Ovary (tissue), 9 donors: ENCODE results near the gene TSPAN4. TPM values are rescaled to one million over a fixed set of nuclear protein-coding genes. Genes with fewer than 3 reads are reported as not detected.

ENCODE experiments used
- DNase-seq, 5 donors: peaks; one replicate each; pipeline ENCODE4 v3.0.0-alpha.2; 2019 to 2020
- H3K27ac ChIP-seq, 2 donors: fragments of 200-600 bp; one replicate each; pipeline versions ENCODE4 v1.5.1 to v1.8.0; 2019 to 2022
- H3K27me3 ChIP-seq: fragments of 200-600 bp; one replicate; pipeline ENCODE4 v1.8.0; 2022
- H3K36me3 ChIP-seq: fragments of 200-600 bp; sonication (generic); one replicate; pipeline ENCODE4 v1.5.1; 2019
- H3K4me1 ChIP-seq: one replicate; pipeline ENCODE4 v1.8.1; 2013; ENCODE audit warnings: mild to moderate bottlenecking, moderate library complexity; ENCODE audit not compliant: insufficient read depth
- H3K4me3 ChIP-seq: fragments of 200-600 bp; sonication (generic); one replicate; pipeline ENCODE4 v1.5.1; 2017
- H3K9me3 ChIP-seq, 2 donors: fragments of 200-600 bp in 1 of 2; sonication (generic) in 1 of 2; one replicate each; pipeline versions ENCODE4 v1.5.1 to v1.8.1; 2013 to 2019; ENCODE audit warnings: mild to moderate bottlenecking in 1 of 2, moderate library complexity in 1 of 2
- CTCF ChIP-seq, 3 donors: fragments of 450-650 bp in 2 of 3; fragments of 200-600 bp in 1 of 3; IDR thresholded peaks; one replicate each; pipeline versions ENCODE4 v1.5.1 to v1.8.0; 2016 to 2022; ENCODE audit warnings: antibody characterized with exemption in 3 of 3, mild to moderate bottlenecking in 1 of 3
- EP300 ChIP-seq: sonication (generic); formaldehyde crosslinking; IDR thresholded peaks from one replicate; pipeline ENCODE4 v1.6.1; 2017; ENCODE audit warnings: antibody characterized with exemption
- POLR2A ChIP-seq: fragments of 450-650 bp; IDR thresholded peaks from one replicate; pipeline ENCODE4 v1.6.1; 2017; ENCODE audit warnings: antibody characterized with exemption, mild to moderate bottlenecking, moderate library complexity
- WGBS, 3 donors: extraction: QIAGEN DNeasy Blood & Tissue Kit in 1 of 3; methylation state at CpG; one replicate each; pipeline versions ENCODE4 v1.1.5 to v1.1.7; 2013 to 2017; 5-methylcytosine and 5-hydroxymethylcytosine counted together
- intact Hi-C, 4 donors: fragments of 100-400 bp; cut with DNase I; formaldehyde crosslinking; loops; one replicate each; pipeline versions ENCODE4 v1.11.0 to v1.15.1; 2022 to 2023
- polyA plus RNA-seq, 2 donors: library from polyadenylated mRNA; stranded (reverse); fragments of 200-250 nt in 1 of 2; fragments of 350-450 nt in 1 of 2; fragmentation: Illumina TruSeq in 1 of 2; extraction: RNeasy Lipid Tissue Mini Kit (QIAGEN cat#74804) in 1 of 2; gene quantifications; one replicate each; pipeline ENCODE4 v1.2.3, GENCODE V29; 2013 to 2014
- total RNA-seq, 7 donors: library from RNA; depleted of rRNA in 2 of 7; stranded (reverse); fragments of >200 nt in 2 of 7; fragmentation: NEBNext Ultra II Directional in 3 of 7; extraction: Animal tissue kit (Norgen Biotek cat#: 25700) in 3 of 7; gene quantifications; one replicate each; pipeline versions ENCODE4 v1.1.0 to v1.2.4, GENCODE V29; 2016 to 2023
- donor health status: DM: no; HTN: no; CAD: no; lungs with moderate emphysema.
- donor health status: DM: no; HTN: no; CAD: no.
- donor health status: Bipolar disorder and iron deficiency.
- donor health status: DM: yes; HTN: yes; CAD: no.
- donor health status: DM: no; HTN: no; CAD: no.
- donor health status: DM: yes; HTN: yes; CAD: no.

Gene TSPAN4
- total and polyA plus RNA-seq, 9 donors: 6.4 to 124 (median 89.7) TPM

DNA sequence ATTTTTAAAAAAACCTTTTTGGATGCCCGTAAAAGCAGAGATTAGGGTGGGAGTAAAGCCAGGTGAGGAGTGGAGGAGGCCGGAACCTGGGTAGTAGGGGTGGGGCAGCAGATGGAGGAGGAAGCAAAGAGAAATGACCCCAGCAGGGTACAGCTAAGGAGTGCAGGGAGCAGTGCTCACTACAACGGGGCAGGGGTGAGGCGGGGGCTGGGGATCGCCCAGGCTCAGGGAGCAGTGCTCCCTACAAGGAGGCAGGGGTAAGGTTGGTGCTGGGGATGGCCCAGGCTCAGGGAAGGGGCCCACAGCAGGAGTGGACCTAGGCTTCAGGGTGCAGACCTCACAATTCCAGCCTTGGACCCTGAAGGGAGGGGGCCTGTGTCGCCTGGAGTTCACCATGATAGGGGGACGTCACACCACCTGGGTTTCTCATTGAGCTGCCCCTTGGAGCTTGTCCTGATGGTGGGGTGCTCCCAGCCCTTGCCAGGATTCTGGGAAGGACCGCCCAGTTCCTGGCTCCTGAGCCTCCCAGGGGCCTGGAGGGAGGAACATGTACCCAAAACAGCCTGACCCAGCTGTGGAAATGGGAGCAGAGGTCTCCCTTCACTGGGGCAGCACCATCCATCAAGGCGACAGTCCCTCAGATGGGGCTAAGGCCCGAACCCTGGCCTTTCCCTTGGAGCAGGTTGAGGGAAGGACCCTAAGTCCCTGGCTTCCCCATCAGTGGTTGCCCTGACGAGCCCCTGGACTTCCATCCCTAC, 26.8 kb upstream of the TSPAN4 start:
- TF ChIP-seq EP300 (no peak), POLR2A (no peak), CTCF (IDR thresholded peaks at IDR 0.05) (no peak)
- intact Hi-C loops: no loop called here
- Histone ChIP-seq H3K4me1 (peaks cover 11% of the 10 kb centered on the region), H3K36me3 (no peaks in the 10 kb centered on the region), H3K4me3 (no peak overlapping the region), H3K27ac (no peak overlapping the region), H3K27me3 (no peaks in the 10 kb centered on the region), H3K9me3 (no peaks in the 10 kb centered on the region)
- 77 to 84% (median 84%) methylated on average over 11 of the region's 11 CpGs for WGBS, 3 donors
- DNase-seq: no peak

GRCh38 chr11:816433-816779, 26.2 kb upstream of the TSPAN4 start:
- intact Hi-C loops: no loop called here

GRCh38 chr11:818396-819128, 24.1 kb upstream of the TSPAN4 start, which contains the start of gene PNPLA2:
Gene PNPLA2, plus strand, starts transcription at chr11:818914. Its CDS starts 805 bp downstream, at chr11:819719.
- peak within 1 kb of the TSS; percentile 64 to 90 for H3K27ac ChIP-seq
- WGBS, 3 donors: 9 to 12% (median 10%) methylated on average over 20 of the region's 20 CpGs
- peak within 1 kb of the TSS; percentile 86 for H3K4me3 ChIP-seq
- intact Hi-C loops: no loop called here
- no peaks in the 10 kb centered on the region for H3K9me3 ChIP-seq
- H3K27me3 ChIP-seq: no peaks in the 10 kb centered on the region
- peak in 3 of 5 donors; percentile 65 to 79 (median 78) for DNase-seq
- peaks cover 14% of the 10 kb centered on the region for H3K4me1 ChIP-seq
- TF ChIP-seq CTCF (IDR thresholded peaks at IDR 0.05) (no peak), POLR2A (peak; percentile 37)
- H3K36me3 ChIP-seq: peaks cover 2% of the 10 kb centered on the region

More at GRCh38 chr11:816433-816779, 26.2 kb upstream of the TSPAN4 start:
- no peaks in the 10 kb centered on the region for H3K27me3 ChIP-seq
- WGBS, 3 donors: 71 to 81% (median 72%) methylated on average over 11 of the region's 11 CpGs
- no peak overlapping the region for H3K4me3 ChIP-seq
- TF ChIP-seq EP300 (no peak), CTCF (IDR thresholded peaks at IDR 0.05) (no peak), POLR2A (no peak)
- no peak for DNase-seq
- H3K4me1 ChIP-seq: peaks cover 13% of the 10 kb centered on the region
- no peaks in the 10 kb centered on the region for H3K9me3 ChIP-seq
- H3K36me3 ChIP-seq: no peaks in the 10 kb centered on the region
- no peak overlapping the region for H3K27ac ChIP-seq

DNA sequence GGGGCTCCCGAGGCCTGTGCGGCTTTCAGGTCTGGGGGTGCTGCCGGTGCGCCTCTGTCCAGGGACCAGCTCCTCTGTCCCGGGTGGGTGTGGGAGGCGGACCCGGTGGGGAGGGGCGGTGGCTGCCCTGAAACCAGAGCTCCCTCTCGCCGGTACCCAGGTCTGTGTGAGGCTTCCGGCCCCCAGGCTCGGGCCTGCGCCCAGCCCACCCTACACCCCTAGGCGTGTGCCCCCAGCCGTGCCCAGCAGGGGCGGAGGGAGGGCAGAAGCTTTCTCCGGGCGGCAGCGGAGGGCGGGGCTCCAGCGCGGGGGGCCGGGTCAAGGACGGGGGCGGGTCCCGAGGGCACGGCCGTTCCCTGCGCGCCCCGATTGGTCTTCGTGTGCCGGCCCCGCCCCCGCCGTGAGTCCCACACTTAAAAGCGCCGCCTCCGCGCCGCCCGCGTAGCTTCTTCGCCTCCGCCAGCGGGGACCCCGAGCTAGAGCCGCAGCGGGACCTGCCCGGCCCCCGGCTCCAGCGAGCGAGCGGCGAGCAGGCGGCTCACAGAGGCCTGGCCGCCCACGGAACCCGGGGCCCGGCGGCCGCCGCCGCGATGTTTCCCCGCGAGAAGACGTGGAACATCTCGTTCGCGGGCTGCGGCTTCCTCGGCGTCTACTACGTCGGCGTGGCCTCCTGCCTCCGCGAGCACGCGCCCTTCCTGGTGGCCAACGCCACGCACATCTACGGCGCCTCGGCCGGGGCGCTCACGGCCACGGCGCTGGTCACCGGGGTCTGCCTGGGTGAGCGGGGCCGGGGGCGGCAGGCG, 23.3 kb upstream of the TSPAN4 start:
- TF ChIP-seq CTCF (IDR thresholded peaks at IDR 0.05) (peak in 2 of 3 donors; percentile 14 to 47), POLR2A (peak; percentile 80), EP300 (no peak)
- Histone ChIP-seq H3K36me3 (peaks cover 2% of the 10 kb centered on the region), H3K9me3 (no peaks in the 10 kb centered on the region), H3K4me1 (peaks cover 14% of the 10 kb centered on the region), H3K4me3 (peak overlapping the region; percentile 86), H3K27me3 (no peaks in the 10 kb centered on the region), H3K27ac (peak overlapping the region; percentile 64 to 90)
- DNase-seq: peak; percentile 90 to 94 (median 92)
- 0 to 1% (median 1%) methylated on average over 31 to 96 of the region's 96 CpGs for WGBS, 3 donors
- intact Hi-C loops: no loop called here
